Fibroblast of lung (primary cell): ENCODE results near the gene UBE3D. TPM values are rescaled to one million over a fixed set of nuclear protein-coding genes. Genes with fewer than 3 reads are reported as not detected.

Experiments used
- DNase-seq, 2 donors: peaks; one replicate each; pipeline versions ENCODE4 v3.0.0 to v3.0.0-alpha.2; 2010; ENCODE audit warnings: low read depth in 2 of 2
- H2AFZ ChIP-seq: 2 replicates; pipeline ENCODE4 v1.5.1; 2012; ENCODE audit warnings: low read length, control low read depth, inconsistent platforms
- H3K27ac ChIP-seq: 2 replicates; pipeline ENCODE4 v1.5.1; 2011; ENCODE audit warnings: low read length, control low read depth; ENCODE audit not compliant: insufficient read depth
- H3K27me3 ChIP-seq: 2 replicates; pipeline ENCODE4 v1.5.1; 2011; ENCODE audit warnings: mild to moderate bottlenecking, low read length; ENCODE audit not compliant: control insufficient read depth, insufficient read depth
- H3K36me3 ChIP-seq: 2 replicates; pipeline ENCODE4 v1.5.1; 2011; ENCODE audit warnings: low read length; ENCODE audit not compliant: control insufficient read depth, insufficient read depth
- H3K4me1 ChIP-seq: 2 replicates; pipeline ENCODE4 v1.5.1; 2011; ENCODE audit warnings: low read length; ENCODE audit not compliant: control insufficient read depth, insufficient read depth; ENCODE audit errors: extremely low read depth
- H3K4me2 ChIP-seq: 2 replicates; pipeline ENCODE4 v1.5.1; 2011; ENCODE audit warnings: low read length, control low read depth; ENCODE audit not compliant: insufficient read depth; ENCODE audit errors: extremely low read depth
- H3K4me3 ChIP-seq, 4 experiments: fragments of 200-600 bp in 1 of 4; sonication (generic) in 1 of 4; replicated peaks in 1 of 4; 2 replicates each; pipeline ENCODE4 v1.5.1; 2011 to 2016; ENCODE audit warnings: low read length in 4 of 4, low read depth in 3 of 4, mild to moderate bottlenecking in 3 of 4, control low read depth in 2 of 4, inconsistent platforms in 1 of 4, mixed read lengths in 1 of 4; ENCODE audit not compliant: insufficient read depth in 1 of 4; ENCODE audit errors: control extremely low read depth in 1 of 4
- H3K79me2 ChIP-seq: 2 replicates; pipeline ENCODE4 v1.5.1; 2012; ENCODE audit warnings: mild to moderate bottlenecking, low read length, inconsistent platforms; ENCODE audit not compliant: control insufficient read depth, insufficient read depth
- H3K9ac ChIP-seq: 2 replicates; pipeline ENCODE4 v1.5.1; 2011; ENCODE audit warnings: mild to moderate bottlenecking, low read length, control low read depth; ENCODE audit not compliant: insufficient read depth
- H3K9me3 ChIP-seq: 2 replicates; pipeline ENCODE4 v1.5.1; 2012; ENCODE audit warnings: low read depth, low read length; ENCODE audit not compliant: control insufficient read depth, insufficient read depth
- H4K20me1 ChIP-seq: 2 replicates; pipeline ENCODE4 v1.5.1; 2011; ENCODE audit warnings: low read length; ENCODE audit not compliant: control insufficient read depth, insufficient read depth; ENCODE audit errors: extremely low read depth
- EZH2 ChIP-seq: IDR thresholded peaks from 2 replicates; pipeline ENCODE4 v1.5.1; 2012; ENCODE audit warnings: low read length, control low read depth, mild to moderate bottlenecking; ENCODE audit errors: missing control alignments
- polyA plus RNA-seq, 2 donors: library from polyadenylated mRNA; depleted of rRNA in 1 of 2; stranded (reverse) in 1 of 2; unstranded in 1 of 2; fragments of >200 nt; gene quantifications; 2 replicates each; pipeline ENCODE4 v1.2.1, GENCODE V29; 2011 to 2012; ENCODE audit warnings: missing spikeins in 1 of 2
- total RNA-seq: library from RNA; depleted of rRNA; stranded (reverse); fragments of >200 nt; gene quantifications from 2 replicates; pipeline ENCODE4 v1.2.1, GENCODE V29; 2014
- TF ChIP-seq, protein P1 (sequence below), 2 donors: IDR thresholded peaks in 1 of 2; conservative IDR thresholded peaks in 1 of 2; 1 replicate in 1 of 2; 2 replicates in 1 of 2; pipeline ENCODE4 v1.5.1; 2011 to 2012; ENCODE audit warnings: low read length in 2 of 2, control low read depth in 1 of 2, inconsistent platforms in 1 of 2, low read depth in 1 of 2, mild to moderate bottlenecking in 1 of 2

UBE3D gene
- total and polyA plus RNA-seq, 2 donors (not counting 1 experiment from before 2014, with no cell fraction given), result 2.8 to 5.6 TPM

DNA sequence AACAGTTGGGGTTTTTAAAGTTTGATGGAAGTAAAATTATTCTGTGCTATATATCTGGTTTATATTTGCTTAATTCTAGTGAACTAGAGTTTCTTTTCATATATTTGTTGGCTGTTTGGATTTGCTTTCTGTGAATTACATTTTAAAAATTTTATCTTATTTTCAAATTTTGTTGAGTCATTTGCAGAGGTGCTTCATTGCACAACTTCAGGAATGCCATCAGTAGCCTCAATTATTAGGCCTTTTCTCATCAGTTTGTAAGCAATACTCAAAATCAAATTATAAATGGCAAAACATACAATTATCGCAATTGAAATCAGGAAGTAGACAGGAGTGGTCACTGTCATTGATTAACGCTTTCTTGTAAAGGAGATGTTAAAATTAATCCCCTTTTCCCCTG, 96.9 kb downstream of the UBE3D start:
- Histone ChIP-seq H3K4me2 (no peak overlapping the region), H4K20me1 (no peaks in the 10 kb centered on the region), H3K4me1 (no peaks in the 10 kb centered on the region), H3K4me3 (no peak overlapping the region), H3K9ac (no peak overlapping the region), H3K9me3 (no peaks in the 10 kb centered on the region), H3K79me2 (no peaks in the 10 kb centered on the region), H2AFZ (no peak overlapping the region), H3K27me3 (no peaks in the 10 kb centered on the region), H3K27ac (no peak overlapping the region), H3K36me3 (no peaks in the 10 kb centered on the region)
- no peak for DNase-seq
- TF ChIP-seq, protein P1, sequence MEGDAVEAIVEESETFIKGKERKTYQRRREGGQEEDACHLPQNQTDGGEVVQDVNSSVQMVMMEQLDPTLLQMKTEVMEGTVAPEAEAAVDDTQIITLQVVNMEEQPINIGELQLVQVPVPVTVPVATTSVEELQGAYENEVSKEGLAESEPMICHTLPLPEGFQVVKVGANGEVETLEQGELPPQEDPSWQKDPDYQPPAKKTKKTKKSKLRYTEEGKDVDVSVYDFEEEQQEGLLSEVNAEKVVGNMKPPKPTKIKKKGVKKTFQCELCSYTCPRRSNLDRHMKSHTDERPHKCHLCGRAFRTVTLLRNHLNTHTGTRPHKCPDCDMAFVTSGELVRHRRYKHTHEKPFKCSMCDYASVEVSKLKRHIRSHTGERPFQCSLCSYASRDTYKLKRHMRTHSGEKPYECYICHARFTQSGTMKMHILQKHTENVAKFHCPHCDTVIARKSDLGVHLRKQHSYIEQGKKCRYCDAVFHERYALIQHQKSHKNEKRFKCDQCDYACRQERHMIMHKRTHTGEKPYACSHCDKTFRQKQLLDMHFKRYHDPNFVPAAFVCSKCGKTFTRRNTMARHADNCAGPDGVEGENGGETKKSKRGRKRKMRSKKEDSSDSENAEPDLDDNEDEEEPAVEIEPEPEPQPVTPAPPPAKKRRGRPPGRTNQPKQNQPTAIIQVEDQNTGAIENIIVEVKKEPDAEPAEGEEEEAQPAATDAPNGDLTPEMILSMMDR (conservative IDR thresholded peaks at IDR 0.05 in 1 of 2, IDR thresholded peaks at IDR 0.05 in 1 of 2; ENCODE audit: low read depth in 1 of 2, low read length in 2 of 2), result no peak
- TF ChIP-seq EZH2, result no peak

- Histone ChIP-seq H4K20me1 (no peaks in the 10 kb centered on the region), H3K27ac (no peak overlapping the region), H2AFZ (no peak overlapping the region), H3K27me3 (no peaks in the 10 kb centered on the region), H3K4me1 (no peaks in the 10 kb centered on the region), H3K4me2 (no peak overlapping the region), H3K79me2 (no peaks in the 10 kb centered on the region), H3K4me3 (no peak overlapping the region), H3K36me3 (no peaks in the 10 kb centered on the region), H3K9ac (no peak overlapping the region), H3K9me3 (no peaks in the 10 kb centered on the region)
- no peak for DNase-seq
- no peak for TF ChIP-seq EZH2
- TF ChIP-seq, protein P1 (conservative IDR thresholded peaks at IDR 0.05 in 1 of 2, IDR thresholded peaks at IDR 0.05 in 1 of 2; ENCODE audit: low read depth in 1 of 2, low read length in 2 of 2), result no peak
These were observed 102.3 kb downstream of the UBE3D start for GRCh38 chr6:82963191-82963925.

- Histone ChIP-seq H4K20me1 (no peaks in the 10 kb centered on the region), H3K27me3 (no peaks in the 10 kb centered on the region), H3K4me1 (peaks cover 16% of the 10 kb centered on the region), H3K27ac (no peak overlapping the region), H3K36me3 (no peaks in the 10 kb centered on the region), H2AFZ (no peak overlapping the region), H3K4me2 (no peak overlapping the region), H3K79me2 (no peaks in the 10 kb centered on the region), H3K9ac (no peak overlapping the region), H3K4me3 (no peak overlapping the region), H3K9me3 (no peaks in the 10 kb centered on the region)
- peak; percentile 11 to 95 for DNase-seq
- TF ChIP-seq, protein P1 (conservative IDR thresholded peaks at IDR 0.05 in 1 of 2, IDR thresholded peaks at IDR 0.05 in 1 of 2; ENCODE audit: low read depth in 1 of 2, low read length in 2 of 2), result no peak
- no peak for TF ChIP-seq EZH2
These were observed 106.2 kb downstream of the UBE3D start for GRCh38 chr6:82959385-82959941.
